Measurements from ENCODE around the gene BRIP1. TPM values are rescaled to one million over a fixed set of nuclear protein-coding genes. Genes with fewer than 3 reads are reported as not detected.

BRIP1 gene
- total RNA-seq, 1 experiment from 2014 or later, result 30.2 TPM

GRCh38 chr17:61856035-61856434 is 7.3 kb downstream of the BRIP1 start:
- DNase-seq (ENCODE audit: low spot score), result no peak
- peaks cover 7% of the 10 kb centered on the region for H3K4me1 ChIP-seq (ENCODE audit: insufficient read depth, low read length, poor library complexity, severe bottlenecking)
- no TSS peak for BruUV-seq (replicated peaks)
- H3K36me3 ChIP-seq (ENCODE audit: insufficient read depth, low read length, poor library complexity, severe bottlenecking), result peaks cover 62% of the 10 kb centered on the region
- ChIA-PET POLR2A (ENCODE audit: low non-redundant PET) (interaction anchor here (0.6 kb wide), 1 partner anchor 1918 kb away, joined by 6 read pairs; the partner anchor contains the start of gene CCDC47), CTCF (no interaction called here)
- no peak overlapping the region for H3K27ac ChIP-seq (ENCODE audit: low read depth, low read length, poor library complexity, severe bottlenecking)
- H3K4me3 ChIP-seq (ENCODE audit: low read depth, low read length, poor library complexity, severe bottlenecking), result no peak overlapping the region
- TF ChIP-seq CTCF (conservative IDR thresholded peaks at IDR 0.05; ENCODE audit: low read depth, low read length), result no peak
- TF ChIP-seq EZH2 (IDR thresholded peaks at IDR 0.05; ENCODE audit: borderline replicate concordance, low read depth, low read length, poor library complexity, severe bottlenecking), result no peak
- no peaks in the 10 kb centered on the region for H3K27me3 ChIP-seq (replicated peaks; ENCODE audit: insufficient read depth, low read depth, low read length, poor library complexity)
- intact Hi-C loops (cut with micrococcal nuclease; ENCODE audit: unreplicated experiment), result no loop called here
- no peaks in the 10 kb centered on the region for H3K9me3 ChIP-seq (ENCODE audit: low read depth, low read length, poor library complexity, severe bottlenecking)

- intact Hi-C loops (cut with micrococcal nuclease; ENCODE audit: unreplicated experiment), result no loop called here
- Histone ChIP-seq H3K4me3 (ENCODE audit: low read depth, low read length, poor library complexity, severe bottlenecking) (no peak overlapping the region), H3K27ac (ENCODE audit: low read depth, low read length, poor library complexity, severe bottlenecking) (no peak overlapping the region), H3K4me1 (ENCODE audit: insufficient read depth, low read length, poor library complexity, severe bottlenecking) (no peaks in the 10 kb centered on the region), H3K9me3 (ENCODE audit: low read depth, low read length, poor library complexity, severe bottlenecking) (no peaks in the 10 kb centered on the region), H3K27me3 (replicated peaks; ENCODE audit: insufficient read depth, low read depth, low read length, poor library complexity) (no peaks in the 10 kb centered on the region), H3K36me3 (ENCODE audit: insufficient read depth, low read length, poor library complexity, severe bottlenecking) (peaks cover 46% of the 10 kb centered on the region)
- TF ChIP-seq EZH2 (IDR thresholded peaks at IDR 0.05; ENCODE audit: borderline replicate concordance, low read depth, low read length, poor library complexity, severe bottlenecking), result no peak
- TF ChIP-seq CTCF (conservative IDR thresholded peaks at IDR 0.05; ENCODE audit: low read depth, low read length), result no peak
- DNase-seq (ENCODE audit: low spot score), result no peak
- ChIA-PET POLR2A (ENCODE audit: low non-redundant PET) (no interaction called here), CTCF (interaction anchor here (0.6 kb wide), 1 partner anchor 208 kb away, joined by 3 read pairs; no protein-coding TSS in a partner anchor)
- no TSS peak for BruUV-seq (replicated peaks)
These were observed 10.5 kb downstream of the BRIP1 start for GRCh38 chr17:61852857-61853256.

GRCh38 chr17:61849674-61850073 is 13.7 kb downstream of the BRIP1 start:
- BruUV-seq (replicated peaks), result no TSS peak
- intact Hi-C loops (cut with micrococcal nuclease; ENCODE audit: unreplicated experiment), result no loop called here

More at GRCh38 chr17:61849674-61850073, 13.7 kb downstream of the BRIP1 start:
- TF ChIP-seq EZH2 (IDR thresholded peaks at IDR 0.05; ENCODE audit: borderline replicate concordance, low read depth, low read length, poor library complexity, severe bottlenecking), result no peak
- no peak for TF ChIP-seq CTCF (conservative IDR thresholded peaks at IDR 0.05; ENCODE audit: low read depth, low read length)
- POLR2A ChIA-PET (ENCODE audit: low non-redundant PET), result no interaction called here
- H3K9me3 ChIP-seq (ENCODE audit: low read depth, low read length, poor library complexity, severe bottlenecking), result no peaks in the 10 kb centered on the region
- H3K27ac ChIP-seq (ENCODE audit: low read depth, low read length, poor library complexity, severe bottlenecking), result no peak overlapping the region
- H3K36me3 ChIP-seq (ENCODE audit: insufficient read depth, low read length, poor library complexity, severe bottlenecking), result peaks cover 37% of the 10 kb centered on the region
- CTCF ChIA-PET, result no interaction called here
- no peak overlapping the region for H3K4me3 ChIP-seq (ENCODE audit: low read depth, low read length, poor library complexity, severe bottlenecking)
- no peaks in the 10 kb centered on the region for H3K27me3 ChIP-seq (replicated peaks; ENCODE audit: insufficient read depth, low read depth, low read length, poor library complexity)
- H3K4me1 ChIP-seq (ENCODE audit: insufficient read depth, low read length, poor library complexity, severe bottlenecking), result no peaks in the 10 kb centered on the region
- DNase-seq (ENCODE audit: low spot score), result no peak

Measured in A673 (cell line).